Thyroid gland (tissue), 4 donors: ENCODE measurements around the gene COQ7. TPM values are rescaled to one million over a fixed set of nuclear protein-coding genes. Genes with fewer than 3 reads are reported as not detected.

Experiments
- DNase-seq, 2 donors: peaks; one replicate each; pipeline ENCODE4 v3.0.0-alpha.2; 2019
- H3K27ac ChIP-seq, 3 donors: fragments of 200-600 bp; sonication (generic); 1 replicate in 2 of 3; 2 replicates in 1 of 3; pipeline ENCODE4 v1.5.1; 2016 to 2019; ENCODE audit warnings: mild to moderate bottlenecking in 1 of 3, moderate library complexity in 1 of 3
- H3K27me3 ChIP-seq: fragments of 200-600 bp; sonication (generic); one replicate; pipeline ENCODE4 v1.5.1; 2019
- H3K36me3 ChIP-seq, 2 donors: fragments of 200-600 bp; sonication (generic); one replicate each; pipeline ENCODE4 v1.5.1; 2016 to 2019
- H3K4me1 ChIP-seq, 2 donors: fragments of 200-600 bp; sonication (generic); one replicate each; pipeline ENCODE4 v1.5.1; 2017 to 2019
- H3K4me3 ChIP-seq, 3 donors: fragments of 200-600 bp; sonication (generic); replicated peaks in 1 of 3; 1 replicate in 2 of 3; 2 replicates in 1 of 3; pipeline ENCODE4 v1.5.1; 2016; ENCODE audit warnings: mild to moderate bottlenecking in 1 of 3
- H3K9me3 ChIP-seq: fragments of 200-600 bp; sonication (generic); one replicate; pipeline ENCODE4 v1.5.1; 2017
- CTCF ChIP-seq, 6 experiments: fragments of 200-600 bp in 3 of 6; fragments of 450-650 bp in 3 of 6; sonication (generic) in 3 of 6; IDR thresholded peaks; one replicate each; pipeline ENCODE4 v1.5.1; 2016 to 2019; ENCODE audit warnings: antibody characterized with exemption in 6 of 6, mild to moderate bottlenecking in 2 of 6, inconsistent platforms in 1 of 6, moderate library complexity in 1 of 6
- POLR2A ChIP-seq, 2 donors: fragments of 450-650 bp; IDR thresholded peaks; one replicate each; pipeline ENCODE4 v1.6.1; 2017; ENCODE audit warnings: antibody characterized with exemption in 2 of 2, mild to moderate bottlenecking in 2 of 2, moderate library complexity in 1 of 2
- WGBS, 2 donors: methylation state at CpG; one replicate each; pipeline ENCODE4 v1.1.5; 2017; 5-methylcytosine and 5-hydroxymethylcytosine counted together
- intact Hi-C: fragments of 100-400 bp; cut with DNase I; formaldehyde crosslinking; loops from one replicate; pipeline ENCODE4 v1.15.1; 2023
- total RNA-seq, 4 donors: library from RNA; depleted of rRNA; stranded (reverse); fragments of >200 nt; gene quantifications; one replicate each; pipeline ENCODE4 v1.2.3, GENCODE V29; 2016

COQ7 gene
- total RNA-seq, 4 donors from 2014 or later: 26.4 to 41.9 (median 38.4) TPM

GRCh38 chr16:19119564-19119963 is 52.1 kb downstream of the COQ7 start:
- no peaks in the 10 kb centered on the region for H3K27me3 ChIP-seq
- peak overlapping the region in 1 of 3 donors; percentile 9 for H3K4me3 ChIP-seq
- H3K27ac ChIP-seq: peak overlapping the region; percentile 7 to 75 (median 49)
- TF ChIP-seq POLR2A (IDR thresholded peaks at IDR 0.05): no peak
- TF ChIP-seq CTCF (IDR thresholded peaks at IDR 0.05): no peak
- no peaks in the 10 kb centered on the region for H3K9me3 ChIP-seq
- peaks cover 26 to 55% of the 10 kb centered on the region in 2 donors for H3K4me1 ChIP-seq
- WGBS, 2 donors: 41 to 57% methylated on average over 5 of the region's 5 CpGs
- no peak for DNase-seq
- intact Hi-C loops: no loop called here
- H3K36me3 ChIP-seq: peaks cover 0 to 13% of the 10 kb centered on the region in 2 donors

GRCh38 chr16:19123535-19124178 is 56.2 kb downstream of the COQ7 start:
- no peak overlapping the region for H3K27ac ChIP-seq

GRCh38 chr16:19126300-19126699 is 58.9 kb downstream of the COQ7 start:
- Histone ChIP-seq H3K4me1 (peaks cover 0 to 6% of the 10 kb centered on the region in 2 donors), H3K4me3 (no peak overlapping the region), H3K27ac (no peak overlapping the region), H3K36me3 (no peaks in the 10 kb centered on the region), H3K9me3 (no peaks in the 10 kb centered on the region), H3K27me3 (no peaks in the 10 kb centered on the region)
- TF ChIP-seq CTCF (IDR thresholded peaks at IDR 0.05) (no peak), POLR2A (IDR thresholded peaks at IDR 0.05) (no peak)
- intact Hi-C loops: no loop called here
- no peak for DNase-seq

More at GRCh38 chr16:19123535-19124178, 56.2 kb downstream of the COQ7 start:
- no peaks in the 10 kb centered on the region for H3K27me3 ChIP-seq
- intact Hi-C loops: no loop called here
- peaks cover 7 to 15% of the 10 kb centered on the region in 2 donors for H3K4me1 ChIP-seq
- H3K36me3 ChIP-seq: no peaks in the 10 kb centered on the region
- no peak for TF ChIP-seq CTCF (IDR thresholded peaks at IDR 0.05)
- no peak for TF ChIP-seq POLR2A (IDR thresholded peaks at IDR 0.05)
- no peaks in the 10 kb centered on the region for H3K9me3 ChIP-seq
- DNase-seq: no peak
- 92 to 97% methylated on average over 6 of the region's 6 CpGs for WGBS, 2 donors
- H3K4me3 ChIP-seq: no peak overlapping the region

- Histone ChIP-seq H3K4me3 (no peak overlapping the region), H3K9me3 (no peaks in the 10 kb centered on the region), H3K36me3 (no peaks in the 10 kb centered on the region), H3K4me1 (peaks cover 0 to 11% of the 10 kb centered on the region in 2 donors), H3K27ac (no peak overlapping the region), H3K27me3 (no peaks in the 10 kb centered on the region)
- intact Hi-C loops: no loop called here
- no peak for DNase-seq
- TF ChIP-seq CTCF (IDR thresholded peaks at IDR 0.05) (no peak), POLR2A (IDR thresholded peaks at IDR 0.05) (no peak)
- WGBS, 2 donors: 74 to 83% methylated on average over 3 of the region's 3 CpGs
These were observed 59.8 kb downstream of the COQ7 start for GRCh38 chr16:19127205-19127604.

GRCh38 chr16:19127674-19128131 is 60.3 kb downstream of the COQ7 start:
- Histone ChIP-seq H3K4me3 (no peak overlapping the region), H3K9me3 (no peaks in the 10 kb centered on the region), H3K27me3 (no peaks in the 10 kb centered on the region), H3K4me1 (peaks cover 0 to 13% of the 10 kb centered on the region in 2 donors), H3K27ac (no peak overlapping the region), H3K36me3 (no peaks in the 10 kb centered on the region)
- 54 to 64% methylated on average over 3 of the region's 3 CpGs for WGBS, 2 donors
- no peak for DNase-seq
- TF ChIP-seq POLR2A (IDR thresholded peaks at IDR 0.05) (no peak), CTCF (IDR thresholded peaks at IDR 0.05) (no peak)
- intact Hi-C loops: no loop called here
